K562 (cell line): ENCODE data around the gene EEF1AKMT4. TPM values are rescaled to one million over a fixed set of nuclear protein-coding genes. Genes with fewer than 3 reads are reported as not detected.

ENCODE experiments used
- ARID4B ChIP-seq: sonication (generic); formaldehyde crosslinking; IDR thresholded peaks from 2 replicates; pipeline ENCODE4 v1.8.0; 2022; ENCODE audit warnings: mild to moderate bottlenecking, missing genetic modification reagents
- MGA ChIP-seq: fragments of 450-650 bp; IDR thresholded peaks from 2 replicates; pipeline ENCODE4 v1.6.1; 2016; ENCODE audit warnings: mild to moderate bottlenecking, moderate library complexity
- RREB1 ChIP-seq: fragments of 250-450 bp; sonication (Bioruptor Pico); IDR thresholded peaks from 2 replicates; pipeline ENCODE4 v1.4.0; 2020
- polyA plus RNA-seq, 8 experiments: library from polyadenylated mRNA; depleted of rRNA in 4 of 8; stranded (reverse) in 5 of 8; unstranded in 3 of 8; fragments of >200 nt; fragmentation: Nextera tagmentation in 2 of 8; fragmentation: Illumina TruSeq in 1 of 8; extraction: Ambion mirVana in 2 of 8; extraction: Trizol in 1 of 8; gene quantifications; 2 replicates each; pipeline versions ENCODE4 v1.2.1 to v1.2.3, GENCODE V29; 2011 to 2014; ENCODE audit warnings: inconsistent platforms in 1 of 8, missing spikeins in 1 of 8
- total RNA-seq, 7 experiments: library from RNA; depleted of rRNA in 6 of 7; stranded (reverse); fragments of >200 nt in 6 of 7; fragmentation: Illumina TruSeq in 2 of 7; extraction: Trizol in 2 of 7; gene quantifications; 2 replicates each; pipeline versions ENCODE4 v1.2.1 to v1.2.3, GENCODE V29; 2011 to 2021; ENCODE audit warnings: low replicate concordance in 1 of 7

EEF1AKMT4 gene
- total and polyA plus RNA-seq, 9 of the 15 experiments (the other 6 are each of a cell fraction or from before 2014, with no cell fraction given): 10.3 to 49.4 (median 18.9) TPM

- TF ChIP-seq MGA (peak; percentile 18; the same call in 1 of the 2 replicates), RREB1 (no peak), ARID4B (peak; percentile 80)
Observed at GRCh38 chr3:184299488-184300377, 50.3 kb downstream of the EEF1AKMT4 start (continued).
